OCI-M1 (cell line): ENCODE measurements around the gene CLEC16A.

Experiments
- DNase-seq: peaks from one replicate; lab custom pipeline; 2025; lab: John Stamatoyannopoulos, UW

The CLEC16A gene

GRCh38 chr16:11084876-11085485 is 140.6 kb downstream of the CLEC16A start:
- no peak for DNase-seq

GRCh38 chr16:11085916-11086315 is 141.6 kb downstream of the CLEC16A start:
- DNase-seq, result no peak

- no peak for DNase-seq
Measured at GRCh38 chr16:11087691-11088073, 143.3 kb downstream of the CLEC16A start.

- no peak for DNase-seq
Measured at GRCh38 chr16:11088074-11088730, 143.8 kb downstream of the CLEC16A start.

- no peak for DNase-seq
Measured at GRCh38 chr16:11088831-11089230, 144.5 kb downstream of the CLEC16A start.

GRCh38 chr16:11089504-11090124 is 145.2 kb downstream of the CLEC16A start:
- no peak for DNase-seq

- DNase-seq, result no peak
Measured at GRCh38 chr16:11090232-11090631, 145.9 kb downstream of the CLEC16A start.

GRCh38 chr16:11091021-11091785 is 146.8 kb downstream of the CLEC16A start:
- DNase-seq, result peak; percentile 88

- no peak for DNase-seq
Measured at GRCh38 chr16:11092788-11093571, 148.6 kb downstream of the CLEC16A start.

- no peak for DNase-seq
Measured at GRCh38 chr16:11093572-11094074, 149.3 kb downstream of the CLEC16A start.

GRCh38 chr16:11094075-11094856 is 149.9 kb downstream of the CLEC16A start:
- DNase-seq, result peak; percentile 95

- DNase-seq, result peak; percentile 37
Measured at GRCh38 chr16:11094857-11095565, 150.6 kb downstream of the CLEC16A start.

- DNase-seq, result no peak
Measured at GRCh38 chr16:11095935-11096334, 151.6 kb downstream of the CLEC16A start.

- no peak for DNase-seq
Measured at GRCh38 chr16:11097094-11097786, 152.9 kb downstream of the CLEC16A start.

GRCh38 chr16:11097787-11098167 is 153.4 kb downstream of the CLEC16A start:
- no peak for DNase-seq

GRCh38 chr16:11098601-11099390 is 154.4 kb downstream of the CLEC16A start:
- no peak for DNase-seq

- no peak for DNase-seq
Measured at GRCh38 chr16:11099672-11100205, 155.4 kb downstream of the CLEC16A start.

GRCh38 chr16:11100239-11100750 is 155.9 kb downstream of the CLEC16A start:
- DNase-seq, result peak; percentile 93
